GM15510 (cell line): Measurements from ENCODE around the gene SCGB3A2.

Experiments used
- POLR2A ChIP-seq: IDR thresholded peaks from 3 replicates; pipeline ENCODE4 v1.6.1; 2011; ENCODE audit warnings: borderline replicate concordance; ENCODE audit not compliant: insufficient read length; ENCODE audit errors: extremely low read depth

Gene SCGB3A2, protein sequence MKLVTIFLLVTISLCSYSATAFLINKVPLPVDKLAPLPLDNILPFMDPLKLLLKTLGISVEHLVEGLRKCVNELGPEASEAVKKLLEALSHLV

GRCh38 chr5:147878066-147878759 is at the start of gene SCGB3A2:
TSS of gene SCGB3A2 (plus strand) at chr5:147878711. CDS start at chr5:147878804, 93 bp downstream.
- TF ChIP-seq POLR2A, result no peak

DNA sequence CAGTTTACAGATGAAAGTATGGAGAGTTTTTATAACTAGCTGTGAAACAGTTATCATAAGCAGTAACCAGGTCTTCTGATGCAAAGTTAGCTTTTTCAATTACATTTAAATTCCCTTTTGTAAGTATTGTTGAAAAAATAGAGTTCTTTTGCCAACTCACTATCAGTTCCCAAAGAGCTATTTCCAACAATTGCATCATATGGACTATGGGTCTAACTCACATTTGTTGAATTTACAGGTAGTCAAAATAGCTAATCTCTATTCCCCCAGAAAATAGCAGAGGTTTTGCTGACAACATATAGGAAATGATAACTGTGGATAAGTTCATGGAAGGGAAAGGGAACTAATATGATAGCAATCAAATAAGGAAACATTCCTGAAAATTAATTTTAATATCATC is 48.5 kb upstream of the SCGB3A2 start:
- TF ChIP-seq POLR2A, result no peak

GRCh38 chr5:147831465-147831864 is 47.0 kb upstream of the SCGB3A2 start, which contains the start of gene SPINK1:
TSS of gene SPINK1 (minus strand) at chr5:147831671. CDS start at chr5:147831577, 94 bp downstream.
- TF ChIP-seq POLR2A, result no peak

DNA sequence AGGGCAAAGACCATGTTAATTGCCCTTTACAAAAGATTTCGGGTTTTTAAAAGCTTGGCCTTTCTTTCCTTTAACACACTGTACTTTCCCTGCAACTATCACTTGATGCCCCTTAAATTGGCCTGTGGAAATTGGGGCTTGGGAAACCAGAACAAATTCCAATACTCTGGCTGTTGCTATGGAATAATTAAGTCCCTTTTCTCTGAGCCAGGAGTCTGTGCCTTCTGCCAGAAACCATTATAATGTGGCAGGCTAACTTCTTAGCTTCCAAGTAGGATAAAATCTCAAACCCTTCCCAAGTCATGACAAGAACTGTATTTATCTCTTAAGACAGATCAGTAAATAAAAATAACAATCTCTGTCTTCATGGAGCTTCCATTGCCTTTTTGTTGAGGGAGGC is 46.0 kb upstream of the SCGB3A2 start:
- TF ChIP-seq POLR2A, result no peak

- no peak for TF ChIP-seq POLR2A
Observed at GRCh38 chr5:147835386-147835798, 43.1 kb upstream of the SCGB3A2 start.

DNA sequence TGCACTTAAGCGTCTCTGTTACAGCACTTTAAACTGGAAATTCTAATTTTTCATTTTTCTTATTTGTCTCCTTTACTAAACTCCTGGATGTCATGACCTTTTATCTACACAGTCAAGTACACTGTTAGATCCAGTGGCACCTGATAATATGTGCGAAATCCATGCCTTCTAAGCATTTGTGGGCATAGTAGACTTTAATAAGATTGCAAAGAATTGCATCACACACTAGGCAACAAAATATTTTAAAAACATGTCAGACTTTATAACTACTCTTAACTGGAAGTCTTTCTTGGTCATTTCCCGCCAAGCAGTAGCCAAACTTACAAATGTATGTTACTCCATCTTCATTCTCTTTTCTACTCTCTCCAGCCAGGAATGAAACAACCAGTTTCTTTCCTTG is 42.1 kb upstream of the SCGB3A2 start:
- TF ChIP-seq POLR2A, result no peak

DNA sequence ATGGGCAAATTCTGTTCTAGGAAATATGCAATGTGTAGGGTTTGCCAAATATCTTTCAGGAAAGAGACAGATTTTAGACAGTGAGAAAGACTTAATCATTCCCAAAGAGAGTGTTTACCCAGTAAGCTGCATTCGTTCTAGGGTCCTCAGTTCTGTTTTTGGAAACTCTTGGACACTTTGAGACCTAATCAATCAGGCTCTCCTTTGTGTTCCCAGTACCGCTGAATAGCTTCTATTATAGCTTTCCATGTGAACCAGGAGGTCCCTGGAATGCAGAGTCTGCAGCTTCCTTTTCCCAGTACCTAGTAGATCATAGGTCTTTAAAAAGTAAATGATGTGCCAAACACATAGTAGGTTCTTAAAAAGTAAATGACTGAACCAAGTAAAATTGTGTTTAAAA is 35.6 kb upstream of the SCGB3A2 start:
- no peak for TF ChIP-seq POLR2A

- TF ChIP-seq POLR2A, result no peak
Observed at GRCh38 chr5:147844846-147845245, 33.7 kb upstream of the SCGB3A2 start.

DNA sequence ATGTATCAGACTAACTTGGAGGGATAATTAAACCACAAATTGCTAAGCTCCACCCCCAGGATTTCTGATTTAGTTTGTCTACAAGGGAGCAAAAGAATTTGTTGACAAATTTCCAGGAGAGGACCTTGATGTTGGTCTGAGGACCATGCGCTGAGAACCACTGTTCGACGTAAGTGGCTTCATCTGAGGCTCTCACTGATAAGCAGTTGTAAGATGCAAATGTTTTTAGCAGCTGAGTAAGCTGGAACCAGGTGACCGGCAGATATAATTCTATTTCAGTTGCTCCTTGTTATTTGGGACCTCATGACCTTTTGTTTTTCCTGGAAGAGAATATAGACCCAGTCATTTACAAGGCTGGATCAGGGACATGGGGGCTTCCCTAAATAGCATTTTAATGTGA is 32.9 kb upstream of the SCGB3A2 start:
- no peak for TF ChIP-seq POLR2A

- TF ChIP-seq POLR2A, result no peak
Observed at GRCh38 chr5:147849226-147849625, 29.3 kb upstream of the SCGB3A2 start.

- TF ChIP-seq POLR2A, result no peak
Observed at GRCh38 chr5:147851578-147851977, 26.9 kb upstream of the SCGB3A2 start.

- no peak for TF ChIP-seq POLR2A
Observed at GRCh38 chr5:147852365-147852764, 26.1 kb upstream of the SCGB3A2 start.

GRCh38 chr5:147853372-147853987 is 25.0 kb upstream of the SCGB3A2 start:
- no peak for TF ChIP-seq POLR2A

DNA sequence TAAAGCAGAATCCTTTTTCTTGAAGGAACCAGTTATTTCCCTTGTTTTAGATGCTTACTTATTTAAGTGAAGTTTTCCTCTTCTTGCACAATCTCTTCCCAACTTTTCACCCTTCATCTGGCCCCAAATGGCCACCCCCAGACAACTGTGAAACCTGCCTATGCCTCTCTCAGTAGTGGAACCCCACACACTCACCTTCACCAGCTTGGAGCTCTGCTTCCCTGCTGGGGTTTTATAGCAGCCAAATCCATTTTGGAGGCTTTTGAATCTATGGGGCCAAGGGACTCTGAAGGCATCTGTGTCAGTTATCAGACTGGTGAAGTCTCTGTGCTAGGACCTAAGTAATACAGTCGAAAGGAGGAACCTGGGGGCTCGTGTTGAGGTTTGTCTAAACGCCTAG is 24.2 kb upstream of the SCGB3A2 start:
- TF ChIP-seq POLR2A, result no peak

DNA sequence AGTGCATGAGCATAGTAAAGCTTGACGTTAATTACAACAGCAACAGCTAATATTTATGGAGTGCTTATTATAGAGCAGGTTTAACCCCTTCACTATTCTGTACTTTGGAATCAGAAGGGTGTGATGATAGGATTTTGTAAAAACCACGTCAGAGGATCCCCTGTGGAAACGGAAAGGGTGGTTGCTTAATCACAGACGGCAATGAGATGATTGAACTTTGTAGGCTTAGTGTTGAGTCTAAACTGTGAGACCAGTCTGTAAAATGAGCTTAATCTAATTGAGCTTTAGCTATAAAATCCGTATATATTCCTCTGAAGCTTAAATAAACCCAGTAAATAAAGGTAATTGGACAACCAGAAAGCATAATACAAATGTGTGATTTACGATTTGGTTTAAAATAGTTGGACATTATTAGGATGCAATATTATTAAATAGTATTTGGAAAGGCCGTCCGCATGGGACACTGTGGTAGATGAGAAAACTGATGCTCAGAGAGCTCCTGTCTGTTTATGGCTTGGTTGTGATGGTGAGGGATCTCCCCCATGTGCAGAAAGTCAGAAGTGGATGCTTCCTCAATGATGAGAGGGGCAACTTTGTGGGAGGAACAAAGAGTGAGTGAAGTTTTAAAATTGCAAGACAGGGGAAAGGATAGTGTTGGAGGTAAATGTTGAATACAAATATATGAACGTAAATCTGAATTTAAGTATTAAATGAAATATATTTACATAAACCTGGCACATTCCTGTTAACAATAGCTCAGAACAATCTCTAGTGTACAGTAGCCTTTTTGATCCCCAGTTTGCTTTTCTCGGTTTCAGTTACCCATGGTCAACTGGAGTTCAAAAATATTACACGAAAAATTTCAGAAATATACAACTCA is 23.4 kb upstream of the SCGB3A2 start:
- TF ChIP-seq POLR2A, result no peak

DNA sequence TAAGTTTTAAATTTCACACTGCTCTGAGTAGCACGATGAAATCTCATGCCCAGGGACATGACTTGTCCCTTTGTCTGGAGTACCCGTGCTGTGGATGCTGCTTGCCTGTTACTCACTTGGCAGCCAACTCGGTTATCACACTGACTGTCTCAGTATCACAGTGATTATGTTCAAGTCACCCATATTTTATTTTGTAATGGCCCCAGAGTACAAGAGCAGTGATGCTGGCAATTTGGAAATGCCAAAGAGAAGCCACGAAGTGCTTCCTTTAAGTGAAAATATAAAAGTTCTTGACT is 22.8 kb upstream of the SCGB3A2 start:
- TF ChIP-seq POLR2A, result no peak

DNA sequence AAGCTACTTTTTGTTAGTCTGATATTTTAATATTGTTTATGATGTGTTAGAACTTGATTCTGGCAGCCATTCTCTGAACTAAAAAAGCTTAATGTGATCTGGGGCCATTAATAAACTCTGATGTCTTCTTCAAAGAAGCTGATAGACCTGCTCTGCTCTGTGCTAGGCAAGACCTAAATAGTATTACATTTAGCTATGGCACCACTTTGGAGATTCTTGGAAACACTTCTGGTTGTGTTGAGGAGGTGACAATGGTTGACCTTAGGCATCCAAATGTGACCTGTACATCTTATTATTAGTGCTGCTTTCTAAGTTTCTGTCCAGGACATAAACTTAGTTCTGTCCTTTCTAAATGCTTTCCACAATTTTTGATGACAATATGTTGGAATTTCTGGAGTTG is 21.7 kb upstream of the SCGB3A2 start:
- no peak for TF ChIP-seq POLR2A
